Keratinocyte (primary cell): ENCODE data around the gene GGCX.

Experiments
- CTCF ChIP-seq, 3 experiments: IDR thresholded peaks in 1 of 3; conservative IDR thresholded peaks in 1 of 3; optimal IDR thresholded peaks in 1 of 3; 2 replicates in 2 of 3; 3 replicates in 1 of 3; pipeline versions ENCODE3 to v1.5.1; 2011; ENCODE audit warnings: low read length in 3 of 3, mild to moderate bottlenecking in 3 of 3, moderate library complexity in 2 of 3, control low read depth in 1 of 3, inconsistent platforms in 1 of 3; ENCODE audit not compliant: insufficient read depth in 2 of 3; ENCODE audit errors: extremely low read depth in 1 of 3
- EZH2 ChIP-seq: IDR thresholded peaks from one replicate; pipeline ENCODE4 v1.6.1; 2012; ENCODE audit warnings: inconsistent platforms, mild to moderate bottlenecking, low read length, moderate library complexity

- no peak for TF ChIP-seq EZH2
- TF ChIP-seq CTCF (optimal IDR thresholded peaks at IDR 0.05 in 1 of 3, IDR thresholded peaks at IDR 0.05 in 1 of 3, conservative IDR thresholded peaks at IDR 0.05 in 1 of 3; ENCODE audit: extremely low read depth in 1 of 3, insufficient read depth in 2 of 3, low read length in 3 of 3) = no peak
Measured at GRCh38 chr2:85575739-85576138, 14.4 kb upstream of the GGCX start.
